ENCODE data around the gene PPP2R5A.
"Not testable (repeated sequence)": the region's sequence is repeated elsewhere in the genome, so short reads cannot be mapped to it uniquely, and the experiment has no call there.

PPP2R5A gene

GRCh38 chr1:212269306-212269705 is 15.9 kb upstream of the PPP2R5A start:
- DNase-seq: no peak

GRCh38 chr1:212270564-212270963 is 14.6 kb upstream of the PPP2R5A start:
- no peak for DNase-seq

GRCh38 chr1:212271234-212271633 is 14.0 kb upstream of the PPP2R5A start:
- no peak for DNase-seq

- no peak for DNase-seq
These were observed 13.3 kb upstream of the PPP2R5A start for GRCh38 chr1:212271823-212272485.

GRCh38 chr1:212281590-212281989 is 3.6 kb upstream of the PPP2R5A start:
- no peak for DNase-seq

GRCh38 chr1:212283741-212284140 is 1.5 kb upstream of the PPP2R5A start:
- no peak for DNase-seq

- DNase-seq: no peak
These were observed 872 bp upstream of the PPP2R5A start for GRCh38 chr1:212284332-212284743.

- DNase-seq: peak; percentile 70
These were observed 710 bp downstream of the PPP2R5A start for GRCh38 chr1:212285685-212286555.

- DNase-seq: peak; percentile 36
These were observed 1.4 kb downstream of the PPP2R5A start for GRCh38 chr1:212286556-212287131.

GRCh38 chr1:212287261-212287895 is 2.2 kb downstream of the PPP2R5A start:
- no peak for DNase-seq

- not testable (repeated sequence) for DNase-seq
These were observed 2.8 kb downstream of the PPP2R5A start for GRCh38 chr1:212287995-212288394.

- DNase-seq: no peak
These were observed 3.4 kb downstream of the PPP2R5A start for GRCh38 chr1:212288615-212289014.

GRCh38 chr1:212289262-212290077 is 4.3 kb downstream of the PPP2R5A start:
- DNase-seq: no peak

- DNase-seq: no peak
These were observed 5.4 kb downstream of the PPP2R5A start for GRCh38 chr1:212290608-212291007.

GRCh38 chr1:212291505-212292134 is 6.4 kb downstream of the PPP2R5A start:
- peak; percentile 78 for DNase-seq

- DNase-seq: no peak
These were observed 7.3 kb downstream of the PPP2R5A start for GRCh38 chr1:212292250-212293105.

- DNase-seq: peak; percentile 5
These were observed 8.4 kb downstream of the PPP2R5A start for GRCh38 chr1:212293579-212293978.

GRCh38 chr1:212294983-212295382 is 9.8 kb downstream of the PPP2R5A start:
- DNase-seq: no peak

- DNase-seq: no peak
These were observed 10.4 kb downstream of the PPP2R5A start for GRCh38 chr1:212295579-212295978.

- no peak for DNase-seq
These were observed 12.1 kb downstream of the PPP2R5A start for GRCh38 chr1:212297338-212297737.

GRCh38 chr1:212301580-212301979 is 16.4 kb downstream of the PPP2R5A start:
- DNase-seq: no peak

All from NCI-H2171 treated with DMSO at 0.1 percent for 48 hours (cell line).